Cardiac muscle cell (in vitro differentiated cells and primary cell): ENCODE results near the gene SAP130. TPM values are rescaled to one million over a fixed set of nuclear protein-coding genes. Genes with fewer than 3 reads are reported as not detected.

Source experiments
- DNase-seq, 2 donors: peaks; one replicate each; pipeline versions ENCODE4 v3.0.0 to v3.0.0-alpha.2; 2010 to 2017; ENCODE audit warnings: low read depth in 1 of 2, low spot score in 1 of 2
- H3K27ac ChIP-seq: fragments of 200-600 bp; sonication (generic); 2 replicates; pipeline ENCODE4 v1.5.1; 2016
- H3K27me3 ChIP-seq: fragments of 200-600 bp; sonication (generic); 2 replicates; pipeline ENCODE4 v1.6.0; 2016; ENCODE audit warnings: control low read depth
- H3K36me3 ChIP-seq: fragments of 200-600 bp; sonication (generic); 2 replicates; pipeline ENCODE4 v1.5.1; 2016; ENCODE audit warnings: control low read depth
- H3K4me1 ChIP-seq: fragments of 200-600 bp; sonication (generic); 2 replicates; pipeline ENCODE4 v1.8.1; 2017; ENCODE audit warnings: low read depth, mild to moderate bottlenecking, mixed run types
- H3K4me3 ChIP-seq: fragments of 200-600 bp; sonication (generic); 2 replicates; pipeline ENCODE4 v1.5.1; 2016; ENCODE audit warnings: mild to moderate bottlenecking
- H3K9me3 ChIP-seq: fragments of 200-600 bp; sonication (generic); 2 replicates; pipeline ENCODE4 v1.5.1; 2017; ENCODE audit warnings: low read depth, mild to moderate bottlenecking, control low read depth
- polyA plus RNA-seq: library from polyadenylated mRNA; unstranded; fragments of >200 nt; fragmentation: Nextera tagmentation; extraction: Ambion mirVana; gene quantifications from 2 replicates; pipeline ENCODE4 v1.2.1, GENCODE V29; 2016
- total RNA-seq: library from RNA; depleted of rRNA; stranded (reverse); fragments of >200 nt; gene quantifications from 2 replicates; pipeline ENCODE4 v1.2.3, GENCODE V29; 2016
- TF ChIP-seq, protein P1 (sequence below): IDR thresholded peaks from 2 replicates; pipeline ENCODE4 v1.5.1; 2012; ENCODE audit warnings: low read depth, mild to moderate bottlenecking, low read length

Gene SAP130
- total and polyA plus RNA-seq, 2 experiments from 2014 or later, result 19.5 to 22.8 TPM

DNA sequence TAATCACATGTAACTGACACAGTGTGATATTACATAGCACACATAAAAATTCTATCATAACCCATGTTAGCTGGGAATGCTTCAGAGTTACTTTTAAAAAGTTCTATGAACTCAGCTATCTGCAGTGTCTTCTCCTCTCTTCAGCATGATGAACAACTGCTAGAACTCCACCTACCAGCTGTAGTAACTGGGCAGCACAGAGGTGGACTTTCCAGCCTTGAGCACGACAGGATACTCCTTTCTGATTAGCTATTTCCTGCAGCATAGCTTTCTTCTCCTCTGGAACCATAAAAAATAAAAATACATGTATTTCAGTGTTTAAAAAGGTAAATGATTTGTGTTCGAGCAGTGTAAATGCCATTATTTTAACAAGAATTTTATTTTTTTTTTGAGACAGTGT lies 82.6 kb downstream of the SAP130 start:
- H3K36me3 ChIP-seq, result peaks cover 74% of the 10 kb centered on the region
- no peak overlapping the region for H3K27ac ChIP-seq
- no peak for DNase-seq
- no peaks in the 10 kb centered on the region for H3K4me1 ChIP-seq
- no peak overlapping the region for H3K4me3 ChIP-seq
- TF ChIP-seq, protein P1, sequence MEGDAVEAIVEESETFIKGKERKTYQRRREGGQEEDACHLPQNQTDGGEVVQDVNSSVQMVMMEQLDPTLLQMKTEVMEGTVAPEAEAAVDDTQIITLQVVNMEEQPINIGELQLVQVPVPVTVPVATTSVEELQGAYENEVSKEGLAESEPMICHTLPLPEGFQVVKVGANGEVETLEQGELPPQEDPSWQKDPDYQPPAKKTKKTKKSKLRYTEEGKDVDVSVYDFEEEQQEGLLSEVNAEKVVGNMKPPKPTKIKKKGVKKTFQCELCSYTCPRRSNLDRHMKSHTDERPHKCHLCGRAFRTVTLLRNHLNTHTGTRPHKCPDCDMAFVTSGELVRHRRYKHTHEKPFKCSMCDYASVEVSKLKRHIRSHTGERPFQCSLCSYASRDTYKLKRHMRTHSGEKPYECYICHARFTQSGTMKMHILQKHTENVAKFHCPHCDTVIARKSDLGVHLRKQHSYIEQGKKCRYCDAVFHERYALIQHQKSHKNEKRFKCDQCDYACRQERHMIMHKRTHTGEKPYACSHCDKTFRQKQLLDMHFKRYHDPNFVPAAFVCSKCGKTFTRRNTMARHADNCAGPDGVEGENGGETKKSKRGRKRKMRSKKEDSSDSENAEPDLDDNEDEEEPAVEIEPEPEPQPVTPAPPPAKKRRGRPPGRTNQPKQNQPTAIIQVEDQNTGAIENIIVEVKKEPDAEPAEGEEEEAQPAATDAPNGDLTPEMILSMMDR, result no peak
- H3K27me3 ChIP-seq, result no peaks in the 10 kb centered on the region
- no peaks in the 10 kb centered on the region for H3K9me3 ChIP-seq

GRCh38 chr2:127943186-127943585 lies 84.7 kb downstream of the SAP130 start:
- no peaks in the 10 kb centered on the region for H3K27me3 ChIP-seq
- H3K36me3 ChIP-seq, result peaks cover 54% of the 10 kb centered on the region
- TF ChIP-seq, protein P1, result no peak
- H3K4me3 ChIP-seq, result no peak overlapping the region
- no peak for DNase-seq
- no peaks in the 10 kb centered on the region for H3K9me3 ChIP-seq
- H3K4me1 ChIP-seq, result no peaks in the 10 kb centered on the region
- no peak overlapping the region for H3K27ac ChIP-seq

- peaks cover 50% of the 10 kb centered on the region for H3K36me3 ChIP-seq
- H3K4me3 ChIP-seq, result no peak overlapping the region
- DNase-seq, result peak in 1 of 2 donors; percentile 4
- H3K27me3 ChIP-seq, result no peaks in the 10 kb centered on the region
- H3K4me1 ChIP-seq, result no peaks in the 10 kb centered on the region
- H3K27ac ChIP-seq, result no peak overlapping the region
- no peaks in the 10 kb centered on the region for H3K9me3 ChIP-seq
- TF ChIP-seq, protein P1, result no peak
Observed at GRCh38 chr2:127942002-127942401, 85.9 kb downstream of the SAP130 start.

GRCh38 chr2:127941461-127941860 lies 86.4 kb downstream of the SAP130 start:
- no peak for DNase-seq
- no peaks in the 10 kb centered on the region for H3K9me3 ChIP-seq
- H3K27ac ChIP-seq, result no peak overlapping the region
- no peak overlapping the region for H3K4me3 ChIP-seq
- TF ChIP-seq, protein P1, result no peak
- H3K27me3 ChIP-seq, result no peaks in the 10 kb centered on the region
- no peaks in the 10 kb centered on the region for H3K4me1 ChIP-seq
- H3K36me3 ChIP-seq, result peaks cover 49% of the 10 kb centered on the region

DNA sequence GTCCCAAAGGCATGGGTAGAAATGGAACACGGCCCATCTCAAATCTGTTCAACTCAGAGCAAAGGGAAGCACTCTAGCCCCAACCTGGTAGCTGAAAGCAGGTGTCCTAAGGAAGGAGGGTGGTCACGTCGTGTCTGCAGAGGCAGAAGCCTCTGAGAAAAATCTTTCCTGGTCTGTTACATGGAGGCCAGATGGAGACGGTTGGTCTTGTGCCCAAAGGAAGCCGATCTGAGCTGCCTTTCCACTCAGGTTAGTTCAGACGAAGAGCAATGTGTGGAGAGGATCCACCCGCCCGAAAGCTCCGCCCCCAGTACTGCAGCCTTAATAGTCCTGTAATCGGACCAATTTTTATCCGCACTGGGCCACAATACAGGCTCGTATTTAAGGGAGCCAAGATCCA lies 87.2 kb downstream of the SAP130 start:
- Histone ChIP-seq H3K9me3 (no peaks in the 10 kb centered on the region), H3K27ac (peak overlapping the region; percentile 28), H3K36me3 (peaks cover 41% of the 10 kb centered on the region), H3K4me1 (no peaks in the 10 kb centered on the region), H3K4me3 (no peak overlapping the region), H3K27me3 (no peaks in the 10 kb centered on the region)
- DNase-seq, result no peak
- TF ChIP-seq, protein P1, result no peak

- TF ChIP-seq, protein P1, result no peak
- H3K36me3 ChIP-seq, result no peaks in the 10 kb centered on the region
- H3K4me3 ChIP-seq, result no peak overlapping the region
- no peak overlapping the region for H3K27ac ChIP-seq
- no peaks in the 10 kb centered on the region for H3K27me3 ChIP-seq
- no peaks in the 10 kb centered on the region for H3K9me3 ChIP-seq
- no peaks in the 10 kb centered on the region for H3K4me1 ChIP-seq
- no peak for DNase-seq
Observed at GRCh38 chr2:127935337-127935736, 92.5 kb downstream of the SAP130 start.
